ENCODE data around the gene CCDC188. TPM values are rescaled to one million over a fixed set of nuclear protein-coding genes. Genes with fewer than 3 reads are reported as not detected.

The CCDC188 gene
- total and polyA plus RNA-seq, 10 of the 15 experiments (the other 5 are each of a cell fraction or from before 2014, with no cell fraction given): not detected

GRCh38 chr22:20138417-20138738 lies 12.5 kb downstream of the CCDC188 start (continued):
- TF ChIP-seq, protein P1, sequence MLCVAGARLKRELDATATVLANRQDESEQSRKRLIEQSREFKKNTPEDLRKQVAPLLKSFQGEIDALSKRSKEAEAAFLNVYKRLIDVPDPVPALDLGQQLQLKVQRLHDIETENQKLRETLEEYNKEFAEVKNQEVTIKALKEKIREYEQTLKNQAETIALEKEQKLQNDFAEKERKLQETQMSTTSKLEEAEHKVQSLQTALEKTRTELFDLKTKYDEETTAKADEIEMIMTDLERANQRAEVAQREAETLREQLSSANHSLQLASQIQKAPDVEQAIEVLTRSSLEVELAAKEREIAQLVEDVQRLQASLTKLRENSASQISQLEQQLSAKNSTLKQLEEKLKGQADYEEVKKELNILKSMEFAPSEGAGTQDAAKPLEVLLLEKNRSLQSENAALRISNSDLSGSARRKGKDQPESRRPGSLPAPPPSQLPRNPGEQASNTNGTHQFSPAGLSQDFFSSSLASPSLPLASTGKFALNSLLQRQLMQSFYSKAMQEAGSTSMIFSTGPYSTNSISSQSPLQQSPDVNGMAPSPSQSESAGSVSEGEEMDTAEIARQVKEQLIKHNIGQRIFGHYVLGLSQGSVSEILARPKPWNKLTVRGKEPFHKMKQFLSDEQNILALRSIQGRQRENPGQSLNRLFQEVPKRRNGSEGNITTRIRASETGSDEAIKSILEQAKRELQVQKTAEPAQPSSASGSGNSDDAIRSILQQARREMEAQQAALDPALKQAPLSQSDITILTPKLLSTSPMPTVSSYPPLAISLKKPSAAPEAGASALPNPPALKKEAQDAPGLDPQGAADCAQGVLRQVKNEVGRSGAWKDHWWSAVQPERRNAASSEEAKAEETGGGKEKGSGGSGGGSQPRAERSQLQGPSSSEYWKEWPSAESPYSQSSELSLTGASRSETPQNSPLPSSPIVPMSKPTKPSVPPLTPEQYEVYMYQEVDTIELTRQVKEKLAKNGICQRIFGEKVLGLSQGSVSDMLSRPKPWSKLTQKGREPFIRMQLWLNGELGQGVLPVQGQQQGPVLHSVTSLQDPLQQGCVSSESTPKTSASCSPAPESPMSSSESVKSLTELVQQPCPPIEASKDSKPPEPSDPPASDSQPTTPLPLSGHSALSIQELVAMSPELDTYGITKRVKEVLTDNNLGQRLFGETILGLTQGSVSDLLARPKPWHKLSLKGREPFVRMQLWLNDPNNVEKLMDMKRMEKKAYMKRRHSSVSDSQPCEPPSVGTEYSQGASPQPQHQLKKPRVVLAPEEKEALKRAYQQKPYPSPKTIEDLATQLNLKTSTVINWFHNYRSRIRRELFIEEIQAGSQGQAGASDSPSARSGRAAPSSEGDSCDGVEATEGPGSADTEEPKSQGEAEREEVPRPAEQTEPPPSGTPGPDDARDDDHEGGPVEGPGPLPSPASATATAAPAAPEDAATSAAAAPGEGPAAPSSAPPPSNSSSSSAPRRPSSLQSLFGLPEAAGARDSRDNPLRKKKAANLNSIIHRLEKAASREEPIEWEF (IDR thresholded peaks at IDR 0.05; ENCODE audit: insufficient replicate concordance, low read depth, low read length): no peak
- TF ChIP-seq CREM (IDR thresholded peaks at IDR 0.05; ENCODE audit: low read depth): no peak
- TF ChIP-seq MYC (IDR thresholded peaks at IDR 0.05; ENCODE audit: insufficient read depth, insufficient read length, insufficient replicate concordance, low read length, severe bottlenecking): no peak
- no peak for TF ChIP-seq PBX3 (IDR thresholded peaks at IDR 0.05; ENCODE audit: insufficient replicate concordance, low read depth, low read length)
- TF ChIP-seq ZNF622 (IDR thresholded peaks at IDR 0.05): no peak
- no peak for TF ChIP-seq ZNF274 (IDR thresholded peaks at IDR 0.05; ENCODE audit: insufficient read depth, insufficient read length)
- TF ChIP-seq IRF5 (IDR thresholded peaks at IDR 0.05; ENCODE audit: borderline replicate concordance): no peak

Data from GM12878 (cell line).